ENCODE data around the gene LHX6.

The LHX6 gene

GRCh38 chr9:122215663-122216062 lies 13.1 kb downstream of the LHX6 start:
- DNase-seq (ENCODE audit: low spot score) = no peak

GRCh38 chr9:122214507-122214906 lies 14.2 kb downstream of the LHX6 start:
- no peak for DNase-seq (ENCODE audit: low spot score)

GRCh38 chr9:122213589-122214413 lies 15.0 kb downstream of the LHX6 start:
- DNase-seq (ENCODE audit: low spot score) = no peak

GRCh38 chr9:122213102-122213588 lies 15.6 kb downstream of the LHX6 start:
- DNase-seq (ENCODE audit: low spot score) = no peak

GRCh38 chr9:122212473-122213004 lies 16.2 kb downstream of the LHX6 start:
- DNase-seq (ENCODE audit: low spot score) = no peak

GRCh38 chr9:122209451-122209850 lies 19.3 kb downstream of the LHX6 start:
- no peak for DNase-seq (ENCODE audit: low spot score)

- DNase-seq (ENCODE audit: low spot score) = no peak
Measured at GRCh38 chr9:122207096-122207495, 21.7 kb downstream of the LHX6 start.

GRCh38 chr9:122206118-122207046 lies 22.4 kb downstream of the LHX6 start:
- DNase-seq (ENCODE audit: low spot score) = no peak

GRCh38 chr9:122205176-122205575 lies 23.6 kb downstream of the LHX6 start:
- no peak for DNase-seq (ENCODE audit: low spot score)

- DNase-seq (ENCODE audit: low spot score) = no peak
Measured at GRCh38 chr9:122204491-122204890, 24.3 kb downstream of the LHX6 start.

- no peak for DNase-seq (ENCODE audit: low spot score)
Measured at GRCh38 chr9:122204055-122204454, 24.7 kb downstream of the LHX6 start.

- DNase-seq (ENCODE audit: low spot score) = no peak
Measured at GRCh38 chr9:122202111-122202510, 26.6 kb downstream of the LHX6 start.

- DNase-seq (ENCODE audit: low spot score) = no peak
Measured at GRCh38 chr9:122201641-122202040, 27.1 kb downstream of the LHX6 start.

GRCh38 chr9:122200960-122201595 lies 27.7 kb downstream of the LHX6 start:
- DNase-seq (ENCODE audit: low spot score) = no peak

- no peak for DNase-seq (ENCODE audit: low spot score)
Measured at GRCh38 chr9:122197882-122198281, 30.9 kb downstream of the LHX6 start.

- no peak for DNase-seq (ENCODE audit: low spot score)
Measured at GRCh38 chr9:122197426-122197825, 31.3 kb downstream of the LHX6 start.

GRCh38 chr9:122195875-122196274 lies 32.9 kb downstream of the LHX6 start:
- no peak for DNase-seq (ENCODE audit: low spot score)

GRCh38 chr9:122193651-122194050 lies 35.1 kb downstream of the LHX6 start:
- no peak for DNase-seq (ENCODE audit: low spot score)

GRCh38 chr9:122192914-122193525 lies 35.7 kb downstream of the LHX6 start:
- DNase-seq (ENCODE audit: low spot score) = no peak

- no peak for DNase-seq (ENCODE audit: low spot score)
Measured at GRCh38 chr9:122192261-122192875, 36.4 kb downstream of the LHX6 start.

GRCh38 chr9:122191584-122191983 lies 37.2 kb downstream of the LHX6 start:
- DNase-seq (ENCODE audit: low spot score) = no peak
